Brain pericyte (primary cell): ENCODE results near the gene UVRAG.

Experiments
- DNase-seq: peaks from one replicate; pipeline ENCODE4 v3.0.0-alpha.2; 2012; ENCODE audit warnings: low read depth, low spot score

UVRAG gene

GRCh38 chr11:76103460-76103859, 288.4 kb downstream of the UVRAG start:
- no peak for DNase-seq

- DNase-seq = no peak
These were observed 289.3 kb downstream of the UVRAG start for GRCh38 chr11:76104285-76104684.

GRCh38 chr11:76105637-76106036, 290.6 kb downstream of the UVRAG start:
- no peak for DNase-seq

- DNase-seq = no peak
These were observed 293.0 kb downstream of the UVRAG start for GRCh38 chr11:76107971-76108370.

- DNase-seq = no peak
These were observed 299.2 kb downstream of the UVRAG start for GRCh38 chr11:76114238-76114637.

- DNase-seq = no peak
These were observed 300.5 kb downstream of the UVRAG start for GRCh38 chr11:76115555-76115954.

- no peak for DNase-seq
These were observed 304.0 kb downstream of the UVRAG start for GRCh38 chr11:76119032-76119431.

- DNase-seq = no peak
These were observed 304.8 kb downstream of the UVRAG start for GRCh38 chr11:76119779-76120178.

GRCh38 chr11:76120513-76121101, 305.6 kb downstream of the UVRAG start:
- DNase-seq = no peak

- no peak for DNase-seq
These were observed 308.2 kb downstream of the UVRAG start for GRCh38 chr11:76123248-76123647.

- no peak for DNase-seq
These were observed 310.1 kb downstream of the UVRAG start for GRCh38 chr11:76124905-76125770.

- DNase-seq = no peak
These were observed 314.7 kb downstream of the UVRAG start for GRCh38 chr11:76129729-76130128.

GRCh38 chr11:76131142-76131541, 316.1 kb downstream of the UVRAG start:
- no peak for DNase-seq

GRCh38 chr11:76131671-76132631, 316.9 kb downstream of the UVRAG start:
- no peak for DNase-seq

GRCh38 chr11:76134239-76134638, 319.2 kb downstream of the UVRAG start:
- no peak for DNase-seq

GRCh38 chr11:76135491-76135890, 320.5 kb downstream of the UVRAG start:
- DNase-seq = no peak

GRCh38 chr11:76139314-76139713, 324.3 kb downstream of the UVRAG start:
- DNase-seq = no peak

- DNase-seq = no peak
These were observed 326.0 kb downstream of the UVRAG start for GRCh38 chr11:76140912-76141574.

GRCh38 chr11:76141901-76142588, 327.0 kb downstream of the UVRAG start:
- no peak for DNase-seq

- no peak for DNase-seq
These were observed 328.3 kb downstream of the UVRAG start for GRCh38 chr11:76143274-76143673.
